ENCODE results near the gene MT1A.
"Not testable (repeated sequence)": the region's sequence is repeated elsewhere in the genome, so short reads cannot be mapped to it uniquely, and the experiment has no call there.

Gene MT1A

GRCh38 chr16:56610609-56611111 is 27.8 kb upstream of the MT1A start:
- no peak for DNase-seq (ENCODE audit: low read depth)

- DNase-seq (ENCODE audit: low read depth): no peak
Measured at GRCh38 chr16:56611281-56611833, 27.1 kb upstream of the MT1A start.

DNA sequence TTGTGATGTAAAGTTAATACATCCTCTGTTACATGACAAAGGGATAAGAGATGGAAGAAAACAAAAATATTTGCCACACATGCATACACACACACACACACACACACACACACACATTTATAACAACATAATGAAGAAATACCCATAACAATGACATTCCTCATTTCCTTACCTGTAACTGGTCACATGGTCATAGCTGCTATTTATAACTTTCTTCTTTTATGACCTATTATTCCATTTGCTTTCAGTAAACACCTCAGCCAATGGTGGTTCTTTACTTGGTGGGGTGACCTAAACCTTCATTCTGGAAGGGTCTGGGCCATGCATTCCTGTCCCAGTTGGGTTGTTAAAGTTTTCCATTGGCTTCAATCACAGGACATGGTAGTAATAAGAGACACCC is 24.8 kb upstream of the MT1A start:
- DNase-seq (ENCODE audit: low read depth): no peak

- no peak for DNase-seq (ENCODE audit: low read depth)
Measured at GRCh38 chr16:56614549-56614991, 23.9 kb upstream of the MT1A start.

GRCh38 chr16:56615353-56615752 is 23.1 kb upstream of the MT1A start:
- DNase-seq (ENCODE audit: low read depth): no peak

DNA sequence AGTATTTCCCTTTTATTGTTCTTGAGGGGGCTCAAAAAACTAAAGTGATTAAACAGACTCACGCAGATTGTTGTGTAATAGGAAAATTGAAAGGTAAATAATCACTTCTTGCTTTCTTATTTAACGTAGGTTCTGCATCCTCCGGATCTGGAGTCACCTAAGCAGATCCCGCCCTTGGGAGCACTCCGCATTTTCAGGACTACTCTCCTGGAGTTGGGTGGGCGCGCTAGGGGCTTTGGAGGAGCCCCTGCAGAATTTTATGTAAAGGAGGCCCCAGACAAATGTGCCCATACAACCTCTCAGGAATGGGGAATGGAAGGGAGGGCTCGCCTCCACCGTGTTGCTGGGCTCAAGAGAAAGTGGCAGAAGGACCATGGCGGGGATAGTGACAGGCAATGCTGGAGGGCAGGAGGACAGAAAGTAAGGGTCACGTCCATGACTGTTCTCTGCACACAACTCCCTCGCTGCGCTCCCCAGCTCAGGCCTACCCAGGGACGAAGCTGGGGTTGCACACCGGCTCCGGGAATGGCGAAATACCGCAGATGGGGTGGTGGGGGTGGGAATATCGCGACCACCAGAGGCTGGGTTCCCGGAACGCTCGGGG is 21.8 kb upstream of the MT1A start:
- DNase-seq (ENCODE audit: low read depth): no peak

GRCh38 chr16:56617212-56618085 is 21.0 kb upstream of the MT1A start:
- DNase-seq (ENCODE audit: low read depth): peak; percentile 23

DNA sequence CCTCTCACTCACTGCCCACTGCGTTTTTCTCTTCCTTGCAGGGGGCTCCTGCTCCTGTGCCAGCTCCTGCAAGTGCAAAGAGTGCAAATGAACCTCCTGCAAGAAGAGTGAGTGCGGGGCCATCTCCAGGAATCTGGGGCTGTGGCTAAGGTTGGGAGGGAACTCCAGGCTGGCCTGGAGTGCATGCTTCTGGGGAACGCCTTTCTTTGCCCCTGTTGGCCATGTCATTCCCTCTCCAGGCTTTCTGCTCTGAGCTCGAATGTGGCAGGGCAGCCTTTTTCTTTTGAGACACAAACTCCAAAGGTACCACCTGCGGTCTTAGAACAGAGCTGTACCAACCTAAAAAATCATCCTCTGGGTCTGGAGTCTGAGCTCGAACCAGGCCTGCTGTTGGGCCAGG is 20.3 kb upstream of the MT1A start:
- no peak for DNase-seq (ENCODE audit: low read depth)

GRCh38 chr16:56620339-56620897 is 18.0 kb upstream of the MT1A start:
- no peak for DNase-seq (ENCODE audit: low read depth)

- DNase-seq (ENCODE audit: low read depth): not testable (repeated sequence)
Measured at GRCh38 chr16:56621665-56622445, 16.6 kb upstream of the MT1A start.

DNA sequence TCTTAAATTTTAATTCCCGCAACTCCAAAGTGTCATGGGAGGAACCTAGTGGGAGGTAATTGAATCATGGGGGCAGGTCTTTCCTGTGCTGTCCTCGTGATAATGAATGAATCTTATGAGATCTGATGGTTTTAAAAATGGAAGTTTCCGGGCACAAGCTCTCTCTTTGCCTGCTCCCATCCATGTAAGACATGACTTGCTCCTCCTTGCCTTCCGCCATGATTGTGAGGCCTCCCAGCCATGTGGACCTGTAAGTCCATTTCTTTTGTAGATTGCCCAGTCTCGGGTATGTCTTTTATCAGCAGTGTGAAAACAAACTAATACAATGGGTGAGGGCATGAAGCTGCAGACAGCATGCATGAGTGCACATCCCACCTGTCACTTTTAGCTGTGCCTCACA is 15.3 kb upstream of the MT1A start:
- DNase-seq (ENCODE audit: low read depth): not testable (repeated sequence)

GRCh38 chr16:56623637-56624036 is 14.8 kb upstream of the MT1A start:
- no peak for DNase-seq (ENCODE audit: low read depth)

DNA sequence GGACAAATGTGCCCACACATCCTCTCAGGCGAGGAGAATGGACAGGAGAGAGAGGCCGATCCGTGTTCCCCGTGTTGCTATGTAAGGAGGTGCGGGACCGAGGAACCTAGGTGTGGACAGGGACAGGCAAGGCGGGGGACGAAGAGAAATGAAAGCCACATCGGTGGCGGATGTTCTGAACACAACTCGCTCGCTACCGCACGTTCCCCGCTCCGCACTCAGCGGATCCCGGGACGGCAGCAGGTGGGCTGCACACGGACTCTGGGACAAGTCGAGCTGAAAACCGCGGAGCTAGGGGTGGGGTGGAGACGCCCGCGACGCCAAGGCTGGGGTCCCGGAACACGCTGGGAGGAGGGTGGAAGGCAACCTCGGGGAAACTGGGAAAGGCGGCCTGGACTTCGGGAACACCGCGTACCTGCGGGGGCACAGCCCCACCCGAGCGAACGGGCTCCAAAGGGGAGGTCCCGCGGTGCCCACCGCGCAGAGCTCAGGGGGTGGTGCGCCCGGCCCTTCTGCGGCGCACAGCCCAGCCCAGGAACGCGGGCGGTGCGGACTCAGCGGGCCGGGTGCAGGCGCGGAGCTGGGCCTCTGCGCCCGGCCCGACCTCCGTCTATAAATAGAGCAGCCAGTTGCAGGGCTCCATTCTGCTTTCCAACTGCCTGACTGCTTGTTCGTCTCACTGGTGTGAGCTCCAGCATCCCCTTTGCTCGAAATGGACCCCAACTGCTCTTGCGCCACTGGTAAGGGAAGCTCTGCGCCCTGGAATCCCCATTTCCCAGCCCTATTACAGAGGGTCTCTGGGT is 13.1 kb upstream of the MT1A start, which contains the start of gene MT1E:
MT1E (plus strand) TSS at position 642 of the 803 bp plus-strand sequence; CDS start at position 713, 71 bp downstream.
- no peak for DNase-seq (ENCODE audit: low read depth)

DNA sequence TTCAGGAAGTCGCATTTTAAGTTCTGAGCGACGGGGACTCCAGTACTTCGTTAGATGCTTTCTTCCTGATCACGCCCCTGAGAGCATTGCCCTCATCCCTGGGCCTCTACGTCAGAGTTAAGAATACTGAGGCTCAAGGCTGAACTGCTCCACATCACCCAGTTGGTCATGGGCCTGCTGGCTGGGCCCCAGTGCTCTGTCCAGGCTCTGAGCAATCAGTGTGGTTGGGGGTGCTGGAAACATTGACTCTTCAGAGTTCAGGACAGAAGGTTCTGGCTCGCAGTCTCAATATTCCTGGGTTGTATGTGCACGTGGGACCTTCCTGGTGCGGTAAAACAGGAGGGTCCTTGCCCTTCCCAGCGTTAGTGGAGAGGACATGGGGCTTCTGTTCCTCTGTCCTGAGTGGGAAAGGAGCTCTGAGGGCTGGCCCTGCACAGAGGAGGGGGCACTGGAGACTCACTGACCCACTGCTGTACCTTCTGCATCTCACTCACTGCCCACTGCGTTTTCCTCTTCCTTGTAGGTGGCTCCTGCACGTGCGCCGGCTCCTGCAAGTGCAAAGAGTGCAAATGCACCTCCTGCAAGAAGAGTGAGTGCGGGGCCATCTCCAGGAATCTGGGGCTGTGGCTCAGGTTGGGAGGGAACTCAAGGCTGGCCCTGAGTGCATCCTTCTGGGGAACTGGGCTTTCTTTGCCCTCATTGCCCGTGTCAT is 12.4 kb upstream of the MT1A start:
- DNase-seq (ENCODE audit: low read depth): no peak

GRCh38 chr16:56626685-56627084 is 11.8 kb upstream of the MT1A start:
- no peak for DNase-seq (ENCODE audit: low read depth)

- DNase-seq (ENCODE audit: low read depth): no peak
Measured at GRCh38 chr16:56628486-56629350, 9.7 kb upstream of the MT1A start.

GRCh38 chr16:56629531-56629930 is 8.9 kb upstream of the MT1A start:
- DNase-seq (ENCODE audit: low read depth): no peak

- no peak for DNase-seq (ENCODE audit: low read depth)
Measured at GRCh38 chr16:56630134-56630533, 8.3 kb upstream of the MT1A start.

DNA sequence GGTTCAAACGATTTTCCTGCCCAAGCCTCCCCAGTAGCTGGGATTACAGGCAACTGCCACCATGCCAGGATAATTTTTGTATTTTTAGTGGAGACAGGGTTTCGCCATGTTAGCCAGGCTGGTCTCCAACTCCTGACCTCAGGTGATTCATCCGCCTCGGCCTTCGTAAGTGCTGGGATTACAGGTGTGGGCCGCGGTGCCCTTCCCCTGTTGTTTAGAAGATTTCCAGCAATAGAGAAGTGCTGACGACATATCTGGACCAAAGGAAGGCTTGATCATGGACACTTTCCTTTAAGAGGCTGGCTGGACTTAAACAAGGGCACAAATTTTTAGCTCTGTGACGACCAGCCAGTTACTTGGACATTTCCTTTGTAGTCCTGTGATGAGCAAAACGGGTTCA is 7.3 kb upstream of the MT1A start:
- DNase-seq (ENCODE audit: low read depth): no peak
